ENCODE results near the gene GDPD4.

DNA sequence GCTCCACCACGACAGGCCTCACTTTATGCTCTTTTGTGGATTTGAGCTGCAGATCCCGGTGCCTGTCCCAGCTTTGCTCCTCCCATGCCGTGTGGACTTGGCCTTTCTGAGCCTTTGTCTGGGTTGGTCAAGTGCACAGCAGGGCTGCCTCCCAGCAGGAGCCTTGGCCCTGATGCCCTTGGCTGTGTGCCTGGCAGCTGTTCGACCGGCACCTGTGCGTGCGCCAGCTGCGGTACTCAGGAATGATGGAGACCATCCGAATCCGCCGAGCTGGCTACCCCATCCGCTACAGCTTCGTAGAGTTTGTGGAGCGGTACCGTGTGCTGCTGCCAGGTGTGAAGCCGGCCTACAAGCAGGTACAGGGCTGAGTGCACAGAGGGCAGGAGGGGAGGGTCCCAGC, 126.9 kb downstream of the GDPD4 start:
- TF ChIP-seq, protein P1, sequence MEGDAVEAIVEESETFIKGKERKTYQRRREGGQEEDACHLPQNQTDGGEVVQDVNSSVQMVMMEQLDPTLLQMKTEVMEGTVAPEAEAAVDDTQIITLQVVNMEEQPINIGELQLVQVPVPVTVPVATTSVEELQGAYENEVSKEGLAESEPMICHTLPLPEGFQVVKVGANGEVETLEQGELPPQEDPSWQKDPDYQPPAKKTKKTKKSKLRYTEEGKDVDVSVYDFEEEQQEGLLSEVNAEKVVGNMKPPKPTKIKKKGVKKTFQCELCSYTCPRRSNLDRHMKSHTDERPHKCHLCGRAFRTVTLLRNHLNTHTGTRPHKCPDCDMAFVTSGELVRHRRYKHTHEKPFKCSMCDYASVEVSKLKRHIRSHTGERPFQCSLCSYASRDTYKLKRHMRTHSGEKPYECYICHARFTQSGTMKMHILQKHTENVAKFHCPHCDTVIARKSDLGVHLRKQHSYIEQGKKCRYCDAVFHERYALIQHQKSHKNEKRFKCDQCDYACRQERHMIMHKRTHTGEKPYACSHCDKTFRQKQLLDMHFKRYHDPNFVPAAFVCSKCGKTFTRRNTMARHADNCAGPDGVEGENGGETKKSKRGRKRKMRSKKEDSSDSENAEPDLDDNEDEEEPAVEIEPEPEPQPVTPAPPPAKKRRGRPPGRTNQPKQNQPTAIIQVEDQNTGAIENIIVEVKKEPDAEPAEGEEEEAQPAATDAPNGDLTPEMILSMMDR (conservative IDR thresholded peaks at IDR 0.05; ENCODE audit: low read length): no peak
- no peak for TF ChIP-seq EZH2phosphoT487 (IDR thresholded peaks at IDR 0.05; ENCODE audit: borderline replicate concordance)
